ENCODE results near the gene DIAPH1.

The DIAPH1 gene

DNA sequence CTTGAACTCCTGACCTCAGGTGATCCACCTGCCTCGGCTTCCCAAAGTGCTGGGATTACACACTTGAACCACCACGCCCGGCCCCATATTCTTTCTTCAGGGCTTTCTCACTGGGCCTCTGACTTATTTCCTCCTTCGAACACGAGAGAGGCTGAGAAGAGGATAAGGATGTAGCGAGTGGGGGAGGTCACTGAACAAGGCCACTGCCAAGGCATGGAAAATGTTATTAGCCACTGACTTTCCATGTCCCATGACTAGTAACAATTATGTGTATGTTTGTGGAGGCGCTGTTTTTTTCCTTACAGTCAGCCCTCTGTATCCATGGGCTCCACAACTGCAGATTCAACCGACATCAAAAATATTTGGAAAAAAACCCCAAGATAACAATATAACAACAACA is 44.7 kb upstream of the DIAPH1 start:
- Histone ChIP-seq H3K9ac (ENCODE audit: low read length) (no peak overlapping the region), H3K4me2 (ENCODE audit: low read length) (no peak overlapping the region), H3K4me1 (ENCODE audit: low read length) (peaks cover 4% of the 10 kb centered on the region; the same call in 1 of the 2 replicates), H3K36me3 (replicated peaks; ENCODE audit: low read depth, low read length) (no peaks in the 10 kb centered on the region), H3K9me3 (ENCODE audit: insufficient read depth, low read length) (no peaks in the 10 kb centered on the region), H4K20me1 (ENCODE audit: insufficient read depth, low read length) (no peaks in the 10 kb centered on the region), H3K4me3 (ENCODE audit: low read length) (no peak overlapping the region), H3K27ac (ENCODE audit: low read length) (no peak overlapping the region), H3K79me2 (ENCODE audit: low read length) (no peaks in the 10 kb centered on the region), H3K27me3 (ENCODE audit: low read depth, low read length) (no peaks in the 10 kb centered on the region), H2AFZ (ENCODE audit: low read depth, low read length) (no peak overlapping the region)
- no peak for TF ChIP-seq EZH2phosphoT487 (IDR thresholded peaks at IDR 0.05; ENCODE audit: low read depth)
- TF ChIP-seq, protein P1, sequence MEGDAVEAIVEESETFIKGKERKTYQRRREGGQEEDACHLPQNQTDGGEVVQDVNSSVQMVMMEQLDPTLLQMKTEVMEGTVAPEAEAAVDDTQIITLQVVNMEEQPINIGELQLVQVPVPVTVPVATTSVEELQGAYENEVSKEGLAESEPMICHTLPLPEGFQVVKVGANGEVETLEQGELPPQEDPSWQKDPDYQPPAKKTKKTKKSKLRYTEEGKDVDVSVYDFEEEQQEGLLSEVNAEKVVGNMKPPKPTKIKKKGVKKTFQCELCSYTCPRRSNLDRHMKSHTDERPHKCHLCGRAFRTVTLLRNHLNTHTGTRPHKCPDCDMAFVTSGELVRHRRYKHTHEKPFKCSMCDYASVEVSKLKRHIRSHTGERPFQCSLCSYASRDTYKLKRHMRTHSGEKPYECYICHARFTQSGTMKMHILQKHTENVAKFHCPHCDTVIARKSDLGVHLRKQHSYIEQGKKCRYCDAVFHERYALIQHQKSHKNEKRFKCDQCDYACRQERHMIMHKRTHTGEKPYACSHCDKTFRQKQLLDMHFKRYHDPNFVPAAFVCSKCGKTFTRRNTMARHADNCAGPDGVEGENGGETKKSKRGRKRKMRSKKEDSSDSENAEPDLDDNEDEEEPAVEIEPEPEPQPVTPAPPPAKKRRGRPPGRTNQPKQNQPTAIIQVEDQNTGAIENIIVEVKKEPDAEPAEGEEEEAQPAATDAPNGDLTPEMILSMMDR (IDR thresholded peaks at IDR 0.05; ENCODE audit: low read depth, low read length): no peak

DNA sequence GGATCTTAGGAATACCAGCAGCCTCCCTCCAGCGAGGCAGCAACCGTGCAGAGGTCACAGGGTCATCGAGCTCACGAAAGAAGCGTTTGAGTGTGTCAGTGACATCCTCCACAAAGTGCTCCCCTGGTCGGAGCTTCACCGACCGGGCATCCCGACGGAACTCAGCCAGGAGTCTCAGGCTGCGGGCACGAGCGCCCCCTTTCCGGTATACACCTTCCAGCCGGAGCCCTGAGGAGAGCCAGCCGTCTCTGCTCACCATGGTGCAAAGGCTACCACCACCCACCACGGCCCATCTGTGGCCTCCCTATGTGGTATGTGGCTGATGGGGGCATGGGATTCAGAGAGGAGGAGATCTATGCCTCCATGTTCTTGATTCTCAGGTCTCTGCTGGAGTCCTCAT is 43.2 kb upstream of the DIAPH1 start:
- no peak overlapping the region for H3K4me2 ChIP-seq (ENCODE audit: low read length)
- no peak overlapping the region for H3K27ac ChIP-seq (ENCODE audit: low read length)
- no peaks in the 10 kb centered on the region for H3K36me3 ChIP-seq (replicated peaks; ENCODE audit: low read depth, low read length)
- no peak overlapping the region for H3K9ac ChIP-seq (ENCODE audit: low read length)
- no peaks in the 10 kb centered on the region for H3K27me3 ChIP-seq (ENCODE audit: low read depth, low read length)
- no peak overlapping the region for H2AFZ ChIP-seq (ENCODE audit: low read depth, low read length)
- H3K79me2 ChIP-seq (ENCODE audit: low read length): no peaks in the 10 kb centered on the region
- peaks cover 4% of the 10 kb centered on the region; the same call in 1 of the 2 replicates for H3K4me1 ChIP-seq (ENCODE audit: low read length)
- no peak for TF ChIP-seq EZH2phosphoT487 (IDR thresholded peaks at IDR 0.05; ENCODE audit: low read depth)
- TF ChIP-seq, protein P1 (IDR thresholded peaks at IDR 0.05; ENCODE audit: low read depth, low read length): no peak
- no peak overlapping the region for H3K4me3 ChIP-seq (ENCODE audit: low read length)
- no peaks in the 10 kb centered on the region for H3K9me3 ChIP-seq (ENCODE audit: insufficient read depth, low read length)
- H4K20me1 ChIP-seq (ENCODE audit: insufficient read depth, low read length): no peaks in the 10 kb centered on the region

DNA sequence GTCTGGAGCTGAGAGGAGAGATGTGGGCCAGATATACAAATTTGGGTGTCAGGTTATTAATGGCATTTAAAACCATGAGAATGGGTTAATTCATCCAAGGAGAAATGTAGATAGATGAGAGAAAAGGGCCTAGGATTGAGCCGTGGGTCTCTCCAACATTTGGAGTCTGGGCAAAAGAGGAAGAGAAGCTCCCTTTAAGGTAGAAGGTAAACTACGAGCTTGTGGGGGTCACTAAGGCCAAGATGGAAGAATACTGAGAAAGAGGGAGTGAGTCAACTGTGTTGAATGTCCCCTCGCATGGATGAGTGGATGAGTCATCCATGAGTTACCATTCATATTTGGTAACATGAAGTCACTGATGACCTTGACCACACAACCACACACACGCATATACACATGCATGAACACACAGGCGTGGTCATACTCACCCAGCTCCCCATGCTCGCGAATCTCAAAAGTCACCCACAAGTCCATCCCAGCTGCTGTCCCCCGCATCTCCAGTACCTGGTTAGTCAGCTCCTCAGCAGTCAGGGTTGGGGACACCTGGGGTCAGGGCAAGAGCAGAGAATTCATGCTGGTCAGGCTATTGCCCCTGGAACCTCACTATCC is 39.2 kb upstream of the DIAPH1 start:
- Histone ChIP-seq H3K4me3 (ENCODE audit: low read length) (no peak overlapping the region), H3K79me2 (ENCODE audit: low read length) (no peaks in the 10 kb centered on the region), H3K4me1 (ENCODE audit: low read length) (no peaks in the 10 kb centered on the region), H3K9me3 (ENCODE audit: insufficient read depth, low read length) (no peaks in the 10 kb centered on the region), H2AFZ (ENCODE audit: low read depth, low read length) (no peak overlapping the region), H3K4me2 (ENCODE audit: low read length) (no peak overlapping the region), H4K20me1 (ENCODE audit: insufficient read depth, low read length) (no peaks in the 10 kb centered on the region), H3K36me3 (replicated peaks; ENCODE audit: low read depth, low read length) (no peaks in the 10 kb centered on the region), H3K27ac (ENCODE audit: low read length) (no peak overlapping the region), H3K9ac (ENCODE audit: low read length) (no peak overlapping the region), H3K27me3 (ENCODE audit: low read depth, low read length) (no peaks in the 10 kb centered on the region)
- TF ChIP-seq, protein P1 (IDR thresholded peaks at IDR 0.05; ENCODE audit: low read depth, low read length): no peak
- no peak for TF ChIP-seq EZH2phosphoT487 (IDR thresholded peaks at IDR 0.05; ENCODE audit: low read depth)

DNA sequence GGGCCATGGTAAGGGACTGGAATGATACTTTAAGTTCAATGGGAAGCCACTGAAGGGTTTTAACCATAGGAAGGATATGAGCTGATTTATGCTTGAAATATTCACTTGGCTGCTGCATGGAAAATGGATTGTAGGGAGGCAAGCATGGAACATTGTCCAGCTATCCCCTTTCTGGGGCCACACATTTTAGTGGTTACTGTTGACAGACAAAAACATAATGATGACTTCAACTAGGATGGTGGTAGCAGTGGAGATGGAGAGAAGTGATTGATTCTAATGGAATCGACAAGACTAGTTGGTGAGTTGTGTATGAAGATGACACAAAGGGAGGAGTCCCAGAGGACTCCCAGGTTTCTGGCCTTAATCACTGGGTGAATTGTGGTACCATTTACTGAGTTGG is 38.6 kb upstream of the DIAPH1 start:
- Histone ChIP-seq H3K27ac (ENCODE audit: low read length) (no peak overlapping the region), H3K4me2 (ENCODE audit: low read length) (no peak overlapping the region)
- TF ChIP-seq EZH2phosphoT487 (IDR thresholded peaks at IDR 0.05; ENCODE audit: low read depth): no peak
- TF ChIP-seq, protein P1 (IDR thresholded peaks at IDR 0.05; ENCODE audit: low read depth, low read length): no peak

More for the DNA sequence above, 38.6 kb upstream of the DIAPH1 start:
- Histone ChIP-seq H3K9ac (ENCODE audit: low read length) (no peak overlapping the region), H4K20me1 (ENCODE audit: insufficient read depth, low read length) (no peaks in the 10 kb centered on the region), H3K27me3 (ENCODE audit: low read depth, low read length) (no peaks in the 10 kb centered on the region), H3K4me1 (ENCODE audit: low read length) (no peaks in the 10 kb centered on the region), H3K36me3 (replicated peaks; ENCODE audit: low read depth, low read length) (no peaks in the 10 kb centered on the region), H2AFZ (ENCODE audit: low read depth, low read length) (no peak overlapping the region), H3K4me3 (ENCODE audit: low read length) (no peak overlapping the region), H3K9me3 (ENCODE audit: insufficient read depth, low read length) (no peaks in the 10 kb centered on the region), H3K79me2 (ENCODE audit: low read length) (no peaks in the 10 kb centered on the region)

Data from OCI-LY3 (cell line).